Gastroesophageal sphincter (tissue), 3 donors: Measurements from ENCODE around the gene IKZF1.

Experiments used
- CTCF ChIP-seq, 4 experiments: fragments of 200-600 bp in 2 of 4; fragments of 450-650 bp in 2 of 4; sonication (generic) in 1 of 4; IDR thresholded peaks; one replicate each; pipeline ENCODE4 v1.5.1; 2017 to 2019; ENCODE audit warnings: antibody characterized with exemption in 4 of 4, mild to moderate bottlenecking in 2 of 4, moderate library complexity in 2 of 4
- EP300 ChIP-seq: sonication (generic); formaldehyde crosslinking; IDR thresholded peaks from one replicate; pipeline ENCODE4 v1.6.1; 2017; ENCODE audit warnings: antibody characterized with exemption, mild to moderate bottlenecking
- POLR2A ChIP-seq, 2 donors: fragments of 450-650 bp; IDR thresholded peaks; one replicate each; pipeline ENCODE4 v1.6.1; 2017; ENCODE audit warnings: antibody characterized with exemption in 2 of 2, mild to moderate bottlenecking in 2 of 2, moderate library complexity in 1 of 2
- POLR2AphosphoS5 ChIP-seq: sonication (generic); formaldehyde crosslinking; IDR thresholded peaks from one replicate; pipeline ENCODE4 v1.6.1; 2017; ENCODE audit warnings: antibody characterized with exemption

GRCh38 chr7:50305583-50306493 lies 1.3 kb downstream of the IKZF1 start:
- TF ChIP-seq CTCF (IDR thresholded peaks at IDR 0.05): no peak
- TF ChIP-seq EP300: no peak
- no peak for TF ChIP-seq POLR2A (IDR thresholded peaks at IDR 0.05)
- no peak for TF ChIP-seq POLR2AphosphoS5
